WTC11 (cell line): Measurements from ENCODE around the gene HNRNPH2. TPM values are rescaled to one million over a fixed set of nuclear protein-coding genes. Genes with fewer than 3 reads are reported as not detected.

ENCODE experiments used
- ATAC-seq: fragments of 200-7000 bp; cut with Tn5 transposase; 2 replicates; pipeline ENCODE4 v1.10.0; 2021; ENCODE audit warnings: mild to moderate bottlenecking, moderate library complexity
- CTCF ChIA-PET: fragments of 300-600 bp; sonication (Branson Sonifier 250); formaldehyde crosslinking; loops from one replicate; lab custom pipeline; 2021; ENCODE audit warnings: antibody characterized with exemption; lab: Charles Lee
- POLR2A ChIA-PET: fragments of 350-600 bp; sonication (Branson Sonifier 250); formaldehyde crosslinking; loops from one replicate; lab custom pipeline; 2021; ENCODE audit warnings: antibody characterized with exemption; lab: Charles Lee
- DNase-seq: peaks from one replicate; pipeline ENCODE4 v3.0.0; 2021; ENCODE audit warnings: low spot score
- H3K27ac Mint-ChIP-seq: 2 replicates; pipeline ENCODE4 v1.8.0; 2021; ENCODE audit warnings: mixed read lengths
- H3K27me3 Mint-ChIP-seq: 2 replicates; pipeline ENCODE4 v1.8.0; 2021; ENCODE audit warnings: low read depth, mild to moderate bottlenecking, moderate library complexity, mixed read lengths
- H3K36me3 Mint-ChIP-seq: 2 replicates; pipeline ENCODE4 v1.8.0; 2021; ENCODE audit warnings: mixed read lengths
- H3K4me1 Mint-ChIP-seq: 2 replicates; pipeline ENCODE4 v1.8.0; 2022; ENCODE audit warnings: mixed read lengths
- H3K4me3 Mint-ChIP-seq: 2 replicates; pipeline ENCODE4 v1.8.0; 2021; ENCODE audit warnings: mild to moderate bottlenecking, moderate library complexity, mixed read lengths
- H3K9me3 Mint-ChIP-seq: 2 replicates; pipeline ENCODE4 v1.8.0; 2021; ENCODE audit warnings: mixed read lengths
- AR ChIP-seq: fragments of 250-450 bp; sonication (Bioruptor Pico); IDR thresholded peaks from 2 replicates; pipeline ENCODE4 v1.9.0; 2021; ENCODE audit warnings: mild to moderate bottlenecking
- ATF6 ChIP-seq: sonication (generic); formaldehyde crosslinking; IDR thresholded peaks from 2 replicates; pipeline ENCODE4 v1.8.1; 2023; ENCODE audit warnings: mild to moderate bottlenecking, missing genetic modification reagents
- CREB1 ChIP-seq: sonication (generic); formaldehyde crosslinking; IDR thresholded peaks from 2 replicates; pipeline ENCODE4 v1.8.0; 2023; ENCODE audit warnings: mild to moderate bottlenecking, missing genetic modification reagents
- EMX1 ChIP-seq: fragments of 250-450 bp; sonication (Bioruptor Pico); IDR thresholded peaks from 2 replicates; pipeline ENCODE4 v1.8.0; 2021; ENCODE audit warnings: mild to moderate bottlenecking
- ERG ChIP-seq: fragments of 250-450 bp; sonication (Bioruptor Pico); IDR thresholded peaks from 2 replicates; pipeline ENCODE4 v1.8.0; 2021; ENCODE audit warnings: mild to moderate bottlenecking
- FOXK1 ChIP-seq: sonication (generic); formaldehyde crosslinking; IDR thresholded peaks from 2 replicates; pipeline ENCODE4 v1.8.0; 2022; ENCODE audit warnings: mild to moderate bottlenecking, moderate library complexity, missing genetic modification reagents
- HMGA2 ChIP-seq: fragments of 250-450 bp; sonication (Bioruptor Pico); IDR thresholded peaks from 2 replicates; pipeline ENCODE4 v1.4.0; 2021; ENCODE audit warnings: mild to moderate bottlenecking, moderate library complexity
- HMGXB4 ChIP-seq: sonication (generic); formaldehyde crosslinking; IDR thresholded peaks from 2 replicates; pipeline ENCODE4 v1.8.1; 2023; ENCODE audit warnings: mild to moderate bottlenecking, moderate library complexity, missing genetic modification reagents
- KAT7 ChIP-seq: sonication (generic); formaldehyde crosslinking; IDR thresholded peaks from 2 replicates; pipeline ENCODE4 v1.8.1; 2023; ENCODE audit warnings: missing genetic modification reagents, mild to moderate bottlenecking, borderline replicate concordance
- RORB ChIP-seq: fragments of 250-450 bp; sonication (Bioruptor Pico); IDR thresholded peaks from 2 replicates; pipeline ENCODE4 v1.9.0; 2021; ENCODE audit warnings: mild to moderate bottlenecking
- ZNF138 ChIP-seq: sonication (generic); formaldehyde crosslinking; conservative IDR thresholded peaks from 2 replicates; pipeline ENCODE4 v1.8.1; 2022; ENCODE audit warnings: mild to moderate bottlenecking, moderate library complexity, missing genetic modification reagents
- ZNF263 ChIP-seq: sonication (generic); formaldehyde crosslinking; IDR thresholded peaks from 2 replicates; pipeline ENCODE4 v1.8.1; 2022; ENCODE audit warnings: low read depth, mild to moderate bottlenecking, moderate library complexity, missing genetic modification reagents
- total RNA-seq: library from RNA; stranded (reverse); gene quantifications from 3 replicates; pipeline ENCODE4 v1.2.3, GENCODE V29; 2021
- TF ChIP-seq, protein P1 (sequence below): sonication (generic); formaldehyde crosslinking; IDR thresholded peaks from 2 replicates; pipeline ENCODE4 v1.8.0; 2023; ENCODE audit warnings: mild to moderate bottlenecking, missing genetic modification reagents
- TF ChIP-seq, protein P2 (sequence below): sonication (generic); formaldehyde crosslinking; IDR thresholded peaks from 2 replicates; pipeline ENCODE4 v1.8.1; 2022; ENCODE audit warnings: low read depth, mild to moderate bottlenecking, moderate library complexity, missing genetic modification reagents, borderline replicate concordance

The HNRNPH2 gene
- total RNA-seq, 1 experiment from 2014 or later: 70.9 TPM

DNA sequence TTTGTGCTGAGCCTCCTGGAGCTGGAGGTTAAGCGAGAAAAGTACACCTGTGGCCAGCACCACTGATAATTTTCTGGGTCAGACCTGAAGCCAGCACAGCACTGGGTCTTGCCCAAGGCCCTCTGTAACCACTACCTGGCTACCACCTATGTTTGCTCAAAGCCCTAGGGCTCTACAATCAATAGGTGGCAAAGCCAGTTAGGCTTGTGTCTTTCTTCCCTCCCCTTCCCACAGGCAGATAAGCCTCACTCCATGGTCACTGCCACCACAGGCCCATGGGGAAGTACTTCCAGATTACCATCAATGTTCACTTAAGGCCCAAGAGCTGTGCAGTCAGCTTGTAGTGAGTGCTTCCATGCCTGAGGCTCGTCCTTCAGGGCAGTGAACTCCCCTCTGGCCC is 42.1 kb downstream of the HNRNPH2 start (continued):
- TF ChIP-seq, protein P1, sequence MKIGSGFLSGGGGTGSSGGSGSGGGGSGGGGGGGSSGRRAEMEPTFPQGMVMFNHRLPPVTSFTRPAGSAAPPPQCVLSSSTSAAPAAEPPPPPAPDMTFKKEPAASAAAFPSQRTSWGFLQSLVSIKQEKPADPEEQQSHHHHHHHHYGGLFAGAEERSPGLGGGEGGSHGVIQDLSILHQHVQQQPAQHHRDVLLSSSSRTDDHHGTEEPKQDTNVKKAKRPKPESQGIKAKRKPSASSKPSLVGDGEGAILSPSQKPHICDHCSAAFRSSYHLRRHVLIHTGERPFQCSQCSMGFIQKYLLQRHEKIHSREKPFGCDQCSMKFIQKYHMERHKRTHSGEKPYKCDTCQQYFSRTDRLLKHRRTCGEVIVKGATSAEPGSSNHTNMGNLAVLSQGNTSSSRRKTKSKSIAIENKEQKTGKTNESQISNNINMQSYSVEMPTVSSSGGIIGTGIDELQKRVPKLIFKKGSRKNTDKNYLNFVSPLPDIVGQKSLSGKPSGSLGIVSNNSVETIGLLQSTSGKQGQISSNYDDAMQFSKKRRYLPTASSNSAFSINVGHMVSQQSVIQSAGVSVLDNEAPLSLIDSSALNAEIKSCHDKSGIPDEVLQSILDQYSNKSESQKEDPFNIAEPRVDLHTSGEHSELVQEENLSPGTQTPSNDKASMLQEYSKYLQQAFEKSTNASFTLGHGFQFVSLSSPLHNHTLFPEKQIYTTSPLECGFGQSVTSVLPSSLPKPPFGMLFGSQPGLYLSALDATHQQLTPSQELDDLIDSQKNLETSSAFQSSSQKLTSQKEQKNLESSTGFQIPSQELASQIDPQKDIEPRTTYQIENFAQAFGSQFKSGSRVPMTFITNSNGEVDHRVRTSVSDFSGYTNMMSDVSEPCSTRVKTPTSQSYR (CRISPR knock-in tag): no peak

GRCh38 chrX:101450961-101451360 is 42.9 kb downstream of the HNRNPH2 start:
- Mint-ChIP-seq H3K9me3 (no peaks in the 10 kb centered on the region), H3K27me3 (no peaks in the 10 kb centered on the region), H3K4me3 (no peak overlapping the region), H3K27ac (no peak overlapping the region), H3K36me3 (no peaks in the 10 kb centered on the region), H3K4me1 (no peaks in the 10 kb centered on the region)
- ATAC-seq (no peak), DNase-seq (no peak)
- ChIA-PET CTCF (no interaction called here), POLR2A (no interaction called here)
- TF ChIP-seq EMX1 (CRISPR knock-in tag) (no peak), HMGA2 (CRISPR knock-in tag) (no peak), RORB (no peak), CREB1 (CRISPR knock-in tag) (no peak)
- TF ChIP-seq, protein P2, sequence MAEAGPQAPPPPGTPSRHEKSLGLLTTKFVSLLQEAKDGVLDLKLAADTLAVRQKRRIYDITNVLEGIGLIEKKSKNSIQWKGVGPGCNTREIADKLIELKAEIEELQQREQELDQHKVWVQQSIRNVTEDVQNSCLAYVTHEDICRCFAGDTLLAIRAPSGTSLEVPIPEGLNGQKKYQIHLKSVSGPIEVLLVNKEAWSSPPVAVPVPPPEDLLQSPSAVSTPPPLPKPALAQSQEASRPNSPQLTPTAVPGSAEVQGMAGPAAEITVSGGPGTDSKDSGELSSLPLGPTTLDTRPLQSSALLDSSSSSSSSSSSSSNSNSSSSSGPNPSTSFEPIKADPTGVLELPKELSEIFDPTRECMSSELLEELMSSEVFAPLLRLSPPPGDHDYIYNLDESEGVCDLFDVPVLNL (CRISPR knock-in tag): no peak

- Mint-ChIP-seq H3K9me3 (no peaks in the 10 kb centered on the region), H3K4me3 (no peak overlapping the region), H3K4me1 (no peaks in the 10 kb centered on the region), H3K36me3 (no peaks in the 10 kb centered on the region)
- ChIA-PET CTCF (no interaction called here), POLR2A (no interaction called here)
- DNase-seq (no peak), ATAC-seq (no peak)
- TF ChIP-seq FOXK1 (CRISPR knock-in tag) (no peak), HMGXB4 (no peak), ZNF263 (CRISPR knock-in tag) (no peak), ATF6 (CRISPR knock-in tag) (no peak), ERG (CRISPR knock-in tag) (no peak), AR (CRISPR knock-in tag) (no peak), KAT7 (CRISPR knock-in tag) (no peak), ZNF138 (CRISPR knock-in tag) (no peak)
- TF ChIP-seq, all 79 proteins: peak for 0
- no peak overlapping the region for H3K27ac Mint-ChIP-seq
- no peaks in the 10 kb centered on the region for H3K27me3 Mint-ChIP-seq
Observed at GRCh38 chrX:101452056-101452455, 44.0 kb downstream of the HNRNPH2 start.
